K562 (cell line): ENCODE results near the gene LRRC7. TPM values are rescaled to one million over a fixed set of nuclear protein-coding genes. Genes with fewer than 3 reads are reported as not detected.

Source experiments
- ATAC-seq: fragments of 200-7000 bp; cut with Tn5 transposase; 3 replicates; pipeline ENCODE4 v1.9.1; 2020; ENCODE audit warnings: moderate library complexity
- BruUV-seq: library from RNA; stranded (reverse); fragments of 400-500 nt; replicated peaks from 2 replicates; lab custom pipeline; 2021; lab: Mats Ljungman, UMichigan
- CTCF ChIA-PET: fragments of 300-600 bp; formaldehyde crosslinking; extraction: SDS; loops from one replicate; lab custom pipeline; 2021; ENCODE audit warnings: low intra/inter-chr PET ratio; lab: Yijun Ruan, JAX
- POLR2A ChIA-PET: fragments of 300-600, 350-650 bp; sonication (Branson Sonifier 250); formaldehyde crosslinking; extraction: SDS; loops from one replicate; lab custom pipeline; 2021; ENCODE audit warnings: antibody characterized with exemption, inconsistent platforms; lab: Yijun Ruan, JAX
- DNase-seq, 4 experiments: peaks; one replicate each; pipeline versions ENCODE4 v3.0.0 to v3.0.0-alpha.2; 2011 to 2018; ENCODE audit warnings: low spot score in 3 of 4, mixed read lengths in 3 of 4; ENCODE audit errors: extremely low read depth in 1 of 4
- FAIRE-seq: peaks from 2 replicates; lab custom pipeline; 2011; peaks lifted over from hg19 to GRCh38; lab: Jason Lieb, UNC
- H2AFZ ChIP-seq: 2 replicates; pipeline ENCODE4 v1.6.0; 2011; ENCODE audit warnings: low read depth, low read length, control low read depth, inconsistent platforms
- H3K27ac ChIP-seq: fragments of 200-600 bp; 3 replicates; pipeline ENCODE4 v1.8.0; 2011; ENCODE audit warnings: low read depth, mild to moderate bottlenecking, control low read depth, inconsistent platforms, low read length, moderate library complexity, mixed read lengths; ENCODE audit errors: extremely low read depth
- H3K27me3 ChIP-seq, 2 experiments: fragments of 300-600 bp in 1 of 2; 2 replicates in 1 of 2; 3 replicates in 1 of 2; pipeline versions ENCODE4 v1.6.0 to v1.8.0; 2011; ENCODE audit warnings: inconsistent platforms in 2 of 2, low read length in 2 of 2, mild to moderate bottlenecking in 1 of 2, mixed read lengths in 1 of 2, moderate library complexity in 1 of 2; ENCODE audit not compliant: control insufficient read depth in 2 of 2, insufficient read depth in 2 of 2
- H3K36me3 ChIP-seq: fragments of 300-600 bp; 3 replicates; pipeline ENCODE4 v1.8.0; 2011; ENCODE audit warnings: mild to moderate bottlenecking, low read length, inconsistent platforms; ENCODE audit not compliant: control insufficient read depth, insufficient read depth
- H3K4me1 ChIP-seq, 2 experiments: fragments of 200-600 bp in 1 of 2; replicated peaks in 1 of 2; 2 replicates in 1 of 2; 3 replicates in 1 of 2; pipeline versions ENCODE4 v1.5.1 to v1.8.0; 2011; ENCODE audit warnings: inconsistent platforms in 2 of 2, low read length in 2 of 2, mild to moderate bottlenecking in 1 of 2, mixed read lengths in 1 of 2, moderate library complexity in 1 of 2; ENCODE audit not compliant: control insufficient read depth in 2 of 2, insufficient read depth in 2 of 2
- H3K4me2 ChIP-seq: 2 replicates; pipeline ENCODE4 v1.6.1; 2011; ENCODE audit warnings: low read length, control low read depth, inconsistent platforms, mixed read lengths; ENCODE audit not compliant: insufficient read depth
- H3K4me3 ChIP-seq: fragments of 200-600 bp; sonication (generic), shearing (Covaris generic); 2 replicates; pipeline ENCODE4 v1.5.1; 2016; ENCODE audit warnings: control low read depth, inconsistent platforms
- H3K79me2 ChIP-seq: fragments of 200-600 bp; 3 replicates; pipeline ENCODE4 v1.8.0; 2011; ENCODE audit warnings: low read length, inconsistent platforms; ENCODE audit not compliant: control insufficient read depth, insufficient read depth
- H3K9ac ChIP-seq, 2 experiments: 2 replicates each; pipeline versions ENCODE4 v1.6.0 to v1.6.1; 2011; ENCODE audit warnings: low read depth in 2 of 2, low read length in 2 of 2, control low read depth in 1 of 2, inconsistent platforms in 1 of 2, mild to moderate bottlenecking in 1 of 2, mixed read lengths in 1 of 2; ENCODE audit not compliant: insufficient read depth in 1 of 2
- H3K9me1 ChIP-seq: one replicate; pipeline ENCODE4 v1.6.0; 2011; ENCODE audit warnings: inconsistent platforms, mild to moderate bottlenecking, low read length, moderate library complexity; ENCODE audit not compliant: control insufficient read depth, insufficient read depth
- H3K9me3 ChIP-seq: replicated peaks from 2 replicates; pipeline ENCODE4 v1.5.1; 2011; ENCODE audit warnings: low read depth, low read length, inconsistent platforms; ENCODE audit not compliant: control insufficient read depth, insufficient read depth
- H4K20me1 ChIP-seq: replicated peaks from 2 replicates; pipeline ENCODE4 v1.6.1; 2011; ENCODE audit warnings: low read length, inconsistent platforms, mixed read lengths; ENCODE audit not compliant: control insufficient read depth, insufficient read depth
- ETV5 ChIP-seq: sonication (generic); formaldehyde crosslinking; IDR thresholded peaks from 2 replicates; pipeline ENCODE4 v1.4.0; 2020; ENCODE audit warnings: low read depth, mild to moderate bottlenecking, missing genetic modification reagents
- FOXA3 ChIP-seq, 2 experiments: fragments of 450-650 bp in 1 of 2; sonication (generic) in 1 of 2; formaldehyde crosslinking; IDR thresholded peaks in 1 of 2; conservative IDR thresholded peaks in 1 of 2; 2 replicates each; pipeline versions ENCODE4 v1.4.0 to v1.8.0; 2020 to 2022; ENCODE audit warnings: mild to moderate bottlenecking in 2 of 2, missing genetic modification reagents in 1 of 2
- HMGN3 ChIP-seq: IDR thresholded peaks from 2 replicates; pipeline ENCODE4 v1.6.1; 2011; ENCODE audit warnings: borderline replicate concordance, low read depth, mild to moderate bottlenecking, mixed read lengths, low read length; ENCODE audit not compliant: insufficient read length; ENCODE audit errors: extremely low read depth
- NFE2 ChIP-seq: IDR thresholded peaks from 2 replicates; pipeline ENCODE4 v1.6.1; 2014; ENCODE audit warnings: antibody characterized with exemption, low read depth
- PCBP1 ChIP-seq: fragments of 200-400 bp; formaldehyde crosslinking; IDR thresholded peaks from 2 replicates; pipeline ENCODE4 v1.6.1; 2018; ENCODE audit warnings: mild to moderate bottlenecking, low read depth, low read length; ENCODE audit not compliant: poor library complexity, severe bottlenecking
- PHF8 ChIP-seq: fragments of 200-600 bp; sonication (generic); IDR thresholded peaks from 2 replicates; pipeline ENCODE4 v1.6.1; 2012; ENCODE audit warnings: mixed run types, mild to moderate bottlenecking, inconsistent platforms, low read length, moderate library complexity, borderline replicate concordance
- RFX1 ChIP-seq: fragments of 450-650 bp; IDR thresholded peaks from 2 replicates; pipeline ENCODE4 v1.6.1; 2016; ENCODE audit warnings: mild to moderate bottlenecking, moderate library complexity
- SRSF7 ChIP-seq: fragments of 200-400 bp; formaldehyde crosslinking; optimal IDR thresholded peaks from 2 replicates; pipeline ENCODE3; 2017; ENCODE audit warnings: mild to moderate bottlenecking, low read depth, low read length
- ZNF239 ChIP-seq: fragments of 250-450 bp; sonication (Bioruptor Pico); IDR thresholded peaks from 2 replicates; pipeline ENCODE4 v1.4.0; 2020; ENCODE audit warnings: mild to moderate bottlenecking
- WGBS: fragments of 100-300 bp; shearing (Covaris generic); methylation state at CpG from one replicate; pipeline ENCODE4 v1.1.6; 2016; ENCODE audit warnings: low coverage, mixed read lengths; ENCODE audit not compliant: insufficient coverage; ENCODE audit errors: missing lambda C conversion rate; 5-methylcytosine and 5-hydroxymethylcytosine counted together
- in situ Hi-C: fragments of 300-500 bp; cut with MboI; formaldehyde crosslinking; loops from 4 replicates; pipeline ENCODE4 v1.15.0; 2018; ENCODE audit warnings: inconsistent platforms, mixed read lengths
- intact Hi-C: fragments of 100-400 bp; cut with micrococcal nuclease; formaldehyde crosslinking; loops from 2 replicates; pipeline ENCODE4 v1.14.2; 2022
- polyA plus RNA-seq, 8 experiments: library from polyadenylated mRNA; depleted of rRNA in 4 of 8; stranded (reverse) in 5 of 8; unstranded in 3 of 8; fragments of >200 nt; fragmentation: Nextera tagmentation in 2 of 8; fragmentation: Illumina TruSeq in 1 of 8; extraction: Ambion mirVana in 2 of 8; extraction: Trizol in 1 of 8; gene quantifications; 2 replicates each; pipeline versions ENCODE4 v1.2.1 to v1.2.3, GENCODE V29; 2011 to 2014; ENCODE audit warnings: inconsistent platforms in 1 of 8, missing spikeins in 1 of 8
- total RNA-seq, 7 experiments: library from RNA; depleted of rRNA in 6 of 7; stranded (reverse); fragments of >200 nt in 6 of 7; fragmentation: Illumina TruSeq in 2 of 7; extraction: Trizol in 2 of 7; gene quantifications; 2 replicates each; pipeline versions ENCODE4 v1.2.1 to v1.2.3, GENCODE V29; 2011 to 2021; ENCODE audit warnings: low replicate concordance in 1 of 7
- TF ChIP-seq, protein P1 (sequence below): fragments of 450-650 bp; formaldehyde crosslinking; IDR thresholded peaks from 2 replicates; pipeline ENCODE4 v1.4.0; 2020; ENCODE audit warnings: mild to moderate bottlenecking, moderate library complexity
- TF ChIP-seq, protein P2 (sequence below): fragments of 450-650 bp; formaldehyde crosslinking; IDR thresholded peaks from 2 replicates; pipeline ENCODE4 v1.4.0; 2020; ENCODE audit warnings: mild to moderate bottlenecking, moderate library complexity
- TF ChIP-seq, protein P3 (sequence below): sonication (generic); formaldehyde crosslinking; IDR thresholded peaks from 2 replicates; pipeline ENCODE4 v1.8.0; 2022; ENCODE audit warnings: missing genetic modification reagents, mild to moderate bottlenecking, borderline replicate concordance
- TF ChIP-seq, protein P4 (sequence below): fragments of 150-350 bp; conservative IDR thresholded peaks from 2 replicates; pipeline ENCODE4 v1.6.1; 2014; ENCODE audit warnings: low read length

LRRC7 gene
- total and polyA plus RNA-seq, 9 of the 15 experiments (the other 6 are each of a cell fraction or from before 2014, with no cell fraction given): 0.09 to 0.94 (median 0.49) TPM

DNA sequence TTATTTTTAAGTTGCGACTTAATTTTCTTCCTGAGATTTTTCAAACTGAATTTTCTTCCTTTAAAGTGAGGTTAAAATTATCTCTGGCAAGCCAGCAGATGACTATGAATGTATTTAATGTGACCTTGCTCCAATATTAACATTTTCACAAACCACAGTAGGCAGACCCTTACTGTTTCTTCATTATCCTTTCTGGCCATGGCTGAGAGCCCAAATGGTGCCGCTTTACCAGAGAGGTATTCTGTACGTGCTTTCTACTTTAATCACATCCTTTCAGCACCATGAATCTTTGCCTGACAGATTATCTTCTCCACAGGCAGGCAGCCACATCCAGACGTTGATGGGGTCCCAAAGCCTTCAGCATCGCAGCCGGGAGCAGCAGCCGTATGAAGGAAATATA lies 508.0 kb downstream of the LRRC7 start:
- POLR2A ChIA-PET: no interaction called here
- ATAC-seq (no peak), DNase-seq (no peak), FAIRE-seq (no peak)
- Histone ChIP-seq H3K4me3 (no peak overlapping the region), H3K27me3 (no peaks in the 10 kb centered on the region), H3K4me1 (no peaks in the 10 kb centered on the region; a peak in 1 of 5 replicates), H3K9me3 (no peaks in the 10 kb centered on the region), H3K79me2 (no peaks in the 10 kb centered on the region), H2AFZ (no peak overlapping the region), H3K36me3 (no peaks in the 10 kb centered on the region), H4K20me1 (no peaks in the 10 kb centered on the region), H3K9ac (no peak overlapping the region; a peak in 1 of 4 replicates), H3K27ac (no peak overlapping the region), H3K4me2 (no peak overlapping the region), H3K9me1 (no peaks in the 10 kb centered on the region)
- BruUV-seq: no TSS peak
- WGBS: 10% methylated on average over 7 of the region's 7 CpGs
- intact Hi-C loops: no loop called here
- CTCF ChIA-PET: no interaction called here
- in situ Hi-C loops: no loop called here
- TF ChIP-seq, protein P1, sequence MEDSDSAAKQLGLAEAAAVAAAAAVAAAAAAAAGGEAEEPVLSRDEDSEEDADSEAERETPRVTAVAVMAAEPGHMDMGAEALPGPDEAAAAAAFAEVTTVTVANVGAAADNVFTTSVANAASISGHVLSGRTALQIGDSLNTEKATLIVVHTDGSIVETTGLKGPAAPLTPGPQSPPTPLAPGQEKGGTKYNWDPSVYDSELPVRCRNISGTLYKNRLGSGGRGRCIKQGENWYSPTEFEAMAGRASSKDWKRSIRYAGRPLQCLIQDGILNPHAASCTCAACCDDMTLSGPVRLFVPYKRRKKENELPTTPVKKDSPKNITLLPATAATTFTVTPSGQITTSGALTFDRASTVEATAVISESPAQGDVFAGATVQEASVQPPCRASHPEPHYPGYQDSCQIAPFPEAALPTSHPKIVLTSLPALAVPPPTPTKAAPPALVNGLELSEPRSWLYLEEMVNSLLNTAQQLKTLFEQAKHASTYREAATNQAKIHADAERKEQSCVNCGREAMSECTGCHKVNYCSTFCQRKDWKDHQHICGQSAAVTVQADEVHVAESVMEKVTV (CRISPR knock-in tag): no peak
- no peak for TF ChIP-seq RFX1
- no peak for TF ChIP-seq ZNF239
- TF ChIP-seq HMGN3: no peak
- TF ChIP-seq PHF8: no peak
- TF ChIP-seq SRSF7: no peak
- TF ChIP-seq ETV5 (CRISPR knock-in tag): no peak
- TF ChIP-seq PCBP1: no peak
- no peak for TF ChIP-seq NFE2
- TF ChIP-seq FOXA3 (CRISPR knock-in tag; conservative IDR thresholded peaks at IDR 0.05 in 1 of 2, IDR thresholded peaks at IDR 0.05 in 1 of 2): no peak
- TF ChIP-seq, protein P2, sequence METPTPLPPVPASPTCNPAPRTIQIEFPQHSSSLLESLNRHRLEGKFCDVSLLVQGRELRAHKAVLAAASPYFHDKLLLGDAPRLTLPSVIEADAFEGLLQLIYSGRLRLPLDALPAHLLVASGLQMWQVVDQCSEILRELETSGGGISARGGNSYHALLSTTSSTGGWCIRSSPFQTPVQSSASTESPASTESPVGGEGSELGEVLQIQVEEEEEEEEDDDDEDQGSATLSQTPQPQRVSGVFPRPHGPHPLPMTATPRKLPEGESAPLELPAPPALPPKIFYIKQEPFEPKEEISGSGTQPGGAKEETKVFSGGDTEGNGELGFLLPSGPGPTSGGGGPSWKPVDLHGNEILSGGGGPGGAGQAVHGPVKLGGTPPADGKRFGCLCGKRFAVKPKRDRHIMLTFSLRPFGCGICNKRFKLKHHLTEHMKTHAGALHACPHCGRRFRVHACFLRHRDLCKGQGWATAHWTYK (CRISPR knock-in tag): no peak
- TF ChIP-seq, protein P3, sequence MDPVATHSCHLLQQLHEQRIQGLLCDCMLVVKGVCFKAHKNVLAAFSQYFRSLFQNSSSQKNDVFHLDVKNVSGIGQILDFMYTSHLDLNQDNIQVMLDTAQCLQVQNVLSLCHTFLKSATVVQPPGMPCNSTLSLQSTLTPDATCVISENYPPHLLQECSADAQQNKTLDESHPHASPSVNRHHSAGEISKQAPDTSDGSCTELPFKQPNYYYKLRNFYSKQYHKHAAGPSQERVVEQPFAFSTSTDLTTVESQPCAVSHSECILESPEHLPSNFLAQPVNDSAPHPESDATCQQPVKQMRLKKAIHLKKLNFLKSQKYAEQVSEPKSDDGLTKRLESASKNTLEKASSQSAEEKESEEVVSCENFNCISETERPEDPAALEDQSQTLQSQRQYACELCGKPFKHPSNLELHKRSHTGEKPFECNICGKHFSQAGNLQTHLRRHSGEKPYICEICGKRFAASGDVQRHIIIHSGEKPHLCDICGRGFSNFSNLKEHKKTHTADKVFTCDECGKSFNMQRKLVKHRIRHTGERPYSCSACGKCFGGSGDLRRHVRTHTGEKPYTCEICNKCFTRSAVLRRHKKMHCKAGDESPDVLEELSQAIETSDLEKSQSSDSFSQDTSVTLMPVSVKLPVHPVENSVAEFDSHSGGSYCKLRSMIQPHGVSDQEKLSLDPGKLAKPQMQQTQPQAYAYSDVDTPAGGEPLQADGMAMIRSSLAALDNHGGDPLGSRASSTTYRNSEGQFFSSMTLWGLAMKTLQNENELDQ (CRISPR knock-in tag): no peak
- TF ChIP-seq, protein P4, sequence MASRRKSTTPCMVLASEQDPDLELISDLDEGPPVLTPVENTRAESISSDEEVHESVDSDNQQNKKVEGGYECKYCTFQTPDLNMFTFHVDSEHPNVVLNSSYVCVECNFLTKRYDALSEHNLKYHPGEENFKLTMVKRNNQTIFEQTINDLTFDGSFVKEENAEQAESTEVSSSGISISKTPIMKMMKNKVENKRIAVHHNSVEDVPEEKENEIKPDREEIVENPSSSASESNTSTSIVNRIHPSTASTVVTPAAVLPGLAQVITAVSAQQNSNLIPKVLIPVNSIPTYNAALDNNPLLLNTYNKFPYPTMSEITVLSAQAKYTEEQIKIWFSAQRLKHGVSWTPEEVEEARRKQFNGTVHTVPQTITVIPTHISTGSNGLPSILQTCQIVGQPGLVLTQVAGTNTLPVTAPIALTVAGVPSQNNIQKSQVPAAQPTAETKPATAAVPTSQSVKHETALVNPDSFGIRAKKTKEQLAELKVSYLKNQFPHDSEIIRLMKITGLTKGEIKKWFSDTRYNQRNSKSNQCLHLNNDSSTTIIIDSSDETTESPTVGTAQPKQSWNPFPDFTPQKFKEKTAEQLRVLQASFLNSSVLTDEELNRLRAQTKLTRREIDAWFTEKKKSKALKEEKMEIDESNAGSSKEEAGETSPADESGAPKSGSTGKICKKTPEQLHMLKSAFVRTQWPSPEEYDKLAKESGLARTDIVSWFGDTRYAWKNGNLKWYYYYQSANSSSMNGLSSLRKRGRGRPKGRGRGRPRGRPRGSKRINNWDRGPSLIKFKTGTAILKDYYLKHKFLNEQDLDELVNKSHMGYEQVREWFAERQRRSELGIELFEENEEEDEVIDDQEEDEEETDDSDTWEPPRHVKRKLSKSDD: no peak
